H1 (cell line): ENCODE data around the gene PAOX. TPM values are rescaled to one million over a fixed set of nuclear protein-coding genes. Genes with fewer than 3 reads are reported as not detected.

Source experiments
- EGR1 ChIP-seq: IDR thresholded peaks from 2 replicates; pipeline ENCODE4 v1.6.1; 2011; ENCODE audit warnings: low read depth, low read length, borderline replicate concordance
- USF2 ChIP-seq: IDR thresholded peaks from 2 replicates; pipeline ENCODE4 v1.6.1; 2011; ENCODE audit warnings: low read length, improper control_type of control experiment
- polyA plus RNA-seq, 7 experiments: library from polyadenylated mRNA; depleted of rRNA in 3 of 7; stranded (reverse) in 5 of 7; unstranded in 2 of 7; fragments of >200 nt in 5 of 7; fragments of 200-250 nt in 2 of 7; gene quantifications; 1 replicate in 5 of 7; 2 replicates in 1 of 7; 4 replicates in 1 of 7; pipeline versions ENCODE4 v1.2.1 to v1.2.3, GENCODE V29; 2011 to 2013; ENCODE audit warnings: missing spikeins in 2 of 7, mixed read lengths in 2 of 7
- total RNA-seq: library from RNA; stranded (reverse); fragmentation: NEBNext Ultra II Directional; extraction: Animal tissue kit (Norgen Biotek cat#: 25700); gene quantifications from 2 replicates; pipeline ENCODE4 v1.2.1, GENCODE V29; 2021

Gene PAOX
- total and polyA plus RNA-seq, 2 of the 8 experiments (the other 6 are each of a cell fraction or from before 2014, with no cell fraction given) = 3.7 to 4.3 TPM

GRCh38 chr10:133403359-133403758 is 24.3 kb downstream of the PAOX start (continued):
- TF ChIP-seq EGR1 (no peak), USF2 (no peak)
- TF ChIP-seq, all 59 proteins: peak for 0
